Ectodermal cell (in vitro differentiated cells): ENCODE results near the gene ATP5MG.
A peak's percentile ranks its signal among the peaks of the same experiment; 100 is the strongest.

Experiments used
- H3K27ac ChIP-seq: 2 replicates; pipeline ENCODE4 v1.7.0; 2013; ENCODE audit warnings: mild to moderate bottlenecking, low read depth, low read length; ENCODE audit not compliant: insufficient read depth, poor library complexity, severe bottlenecking
- H3K27me3 ChIP-seq: 2 replicates; pipeline ENCODE4 v1.7.0; 2013; ENCODE audit warnings: mild to moderate bottlenecking, low read length; ENCODE audit not compliant: insufficient read depth, control insufficient read depth, poor library complexity, severe bottlenecking
- H3K36me3 ChIP-seq: one replicate; pipeline ENCODE4 v1.7.0; 2013; ENCODE audit warnings: low read length; ENCODE audit not compliant: control insufficient read depth, insufficient read depth
- H3K4me1 ChIP-seq: one replicate; pipeline ENCODE4 v1.7.0; 2013; ENCODE audit warnings: low read length; ENCODE audit not compliant: control insufficient read depth, insufficient read depth
- H3K4me3 ChIP-seq: 2 replicates; pipeline ENCODE4 v1.7.0; 2013; ENCODE audit warnings: low read depth, low read length, control low read depth; ENCODE audit not compliant: insufficient read depth
- H3K9me3 ChIP-seq: 2 replicates; pipeline ENCODE4 v1.7.0; 2013; ENCODE audit warnings: mild to moderate bottlenecking, low read length, moderate library complexity; ENCODE audit not compliant: control insufficient read depth
- WGBS, 2 experiments: methylation state at CpG; one replicate each; pipeline ENCODE4 v1.1.7; 2013; ENCODE audit warnings: missing lambda C conversion rate in 2 of 2; 5-methylcytosine and 5-hydroxymethylcytosine counted together

Gene ATP5MG

DNA sequence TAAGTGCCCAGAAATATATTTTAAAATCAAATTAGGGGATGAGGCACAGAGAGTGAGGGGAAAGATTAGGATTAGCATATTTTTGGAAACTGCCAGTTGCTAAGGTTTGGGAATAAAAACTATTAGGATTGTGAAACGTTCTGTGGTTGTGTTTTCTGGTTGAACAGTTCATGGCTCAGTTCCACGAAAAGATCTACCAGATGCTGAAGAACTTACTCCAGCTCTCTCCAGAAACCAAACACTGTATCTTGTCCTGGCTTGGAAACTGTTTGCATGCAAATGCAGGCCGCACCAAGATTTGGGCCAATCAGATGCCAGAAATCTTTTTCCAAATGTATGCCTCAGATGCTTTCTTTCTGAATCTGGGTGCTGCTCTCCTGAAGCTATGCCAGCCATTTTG is 26.7 kb upstream of the ATP5MG start:
- Histone ChIP-seq H3K36me3 (peaks cover 24% of the 10 kb centered on the region), H3K9me3 (no peaks in the 10 kb centered on the region), H3K4me3 (no peak overlapping the region), H3K27ac (no peak overlapping the region), H3K4me1 (no peaks in the 10 kb centered on the region), H3K27me3 (no peaks in the 10 kb centered on the region)
- 90 to 92% methylated on average over 3 of the region's 3 CpGs for WGBS, 2 experiments

DNA sequence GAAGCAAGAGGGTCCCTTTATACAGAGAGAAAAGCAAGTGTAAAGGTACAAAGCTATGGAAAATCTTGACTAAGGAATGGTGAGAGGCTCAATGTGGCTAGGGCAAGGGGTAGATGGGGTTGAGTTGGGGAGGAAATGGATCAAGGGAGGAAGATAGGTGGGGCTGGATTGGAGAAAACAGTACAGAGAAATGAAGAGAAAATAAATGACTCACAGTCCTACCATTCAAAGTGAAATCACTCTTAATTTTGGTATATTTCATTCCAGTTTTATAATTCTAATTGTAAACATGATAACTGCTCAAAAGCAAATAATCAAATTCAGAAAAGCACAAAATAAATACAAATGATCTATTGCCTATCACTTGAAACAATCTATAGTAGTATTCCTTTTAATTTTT is 25.4 kb upstream of the ATP5MG start:
- Histone ChIP-seq H3K4me3 (no peak overlapping the region), H3K27ac (no peak overlapping the region), H3K9me3 (no peaks in the 10 kb centered on the region), H3K36me3 (peaks cover 25% of the 10 kb centered on the region), H3K27me3 (no peaks in the 10 kb centered on the region), H3K4me1 (no peaks in the 10 kb centered on the region)

DNA sequence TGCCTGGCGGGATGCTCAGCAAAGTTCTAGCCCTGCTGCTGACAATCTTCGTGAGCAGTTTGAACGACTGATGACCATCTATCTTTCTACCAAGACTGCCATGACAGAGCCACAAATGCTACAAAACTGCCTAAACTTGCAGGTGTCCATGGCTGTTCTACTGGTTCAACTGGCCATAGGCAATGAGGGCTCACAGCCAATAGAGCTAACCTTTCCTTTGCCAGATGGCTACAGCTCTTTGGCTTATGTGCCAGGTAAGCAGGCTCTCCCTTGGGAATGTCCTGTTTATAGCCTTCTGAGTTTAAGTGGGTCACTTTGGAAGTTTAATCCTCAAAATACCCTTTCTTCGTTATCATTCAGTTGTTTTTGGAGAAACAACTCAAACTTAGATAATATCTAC is 21.9 kb upstream of the ATP5MG start:
- WGBS, 2 experiments: 93 to 94% methylated on average over 3 to 4 of the region's 4 CpGs
- no peak overlapping the region for H3K4me3 ChIP-seq
- H3K36me3 ChIP-seq: peaks cover 22% of the 10 kb centered on the region
- no peaks in the 10 kb centered on the region for H3K27me3 ChIP-seq
- no peaks in the 10 kb centered on the region for H3K9me3 ChIP-seq
- H3K27ac ChIP-seq: no peak overlapping the region
- no peaks in the 10 kb centered on the region for H3K4me1 ChIP-seq

DNA sequence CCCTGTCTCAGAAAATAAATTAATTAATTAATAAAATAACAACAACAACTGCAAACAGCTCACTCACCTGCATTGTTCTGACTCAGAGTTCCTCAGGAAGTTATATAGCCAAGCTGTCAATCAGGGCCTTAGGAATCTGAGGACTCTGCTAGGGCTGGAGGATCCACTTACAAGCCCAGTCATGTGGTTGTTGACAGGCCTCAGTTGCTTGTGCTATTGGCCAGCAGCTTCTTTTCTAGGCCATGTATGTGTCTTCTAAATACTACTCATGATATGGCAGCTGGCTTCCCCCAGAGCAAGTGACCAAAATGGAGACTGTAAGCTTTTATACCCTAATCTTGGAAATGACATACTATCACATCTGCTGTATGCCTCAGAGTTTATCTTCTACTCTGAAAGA is 20.8 kb upstream of the ATP5MG start:
- Histone ChIP-seq H3K4me3 (no peak overlapping the region), H3K36me3 (peaks cover 31% of the 10 kb centered on the region), H3K27me3 (no peaks in the 10 kb centered on the region), H3K4me1 (no peaks in the 10 kb centered on the region), H3K27ac (no peak overlapping the region), H3K9me3 (no peaks in the 10 kb centered on the region)

DNA sequence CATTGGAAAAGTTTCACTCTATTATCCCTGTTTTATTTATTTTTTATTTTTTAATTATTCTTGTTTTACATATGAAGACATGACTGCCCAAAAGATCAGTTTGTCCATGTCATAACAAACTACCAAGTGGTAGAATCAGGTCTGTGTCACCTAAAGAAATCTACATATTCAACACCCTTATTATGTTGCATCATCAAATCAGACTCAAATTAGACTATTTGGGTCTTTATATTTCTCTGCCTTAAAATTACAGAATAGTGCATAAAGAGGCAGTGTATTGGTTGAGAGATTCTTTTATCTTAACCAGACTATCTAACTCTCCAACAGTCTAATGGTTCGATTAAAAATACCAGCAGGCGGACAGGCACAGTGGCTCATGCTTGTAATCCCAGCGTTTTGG is 18.5 kb upstream of the ATP5MG start:
- Histone ChIP-seq H3K4me1 (no peaks in the 10 kb centered on the region), H3K36me3 (peaks cover 50% of the 10 kb centered on the region), H3K4me3 (no peak overlapping the region), H3K9me3 (no peaks in the 10 kb centered on the region), H3K27ac (no peak overlapping the region), H3K27me3 (no peaks in the 10 kb centered on the region)
- WGBS, 2 experiments: 95 to 96% methylated on average over 3 of the region's 3 CpGs

DNA sequence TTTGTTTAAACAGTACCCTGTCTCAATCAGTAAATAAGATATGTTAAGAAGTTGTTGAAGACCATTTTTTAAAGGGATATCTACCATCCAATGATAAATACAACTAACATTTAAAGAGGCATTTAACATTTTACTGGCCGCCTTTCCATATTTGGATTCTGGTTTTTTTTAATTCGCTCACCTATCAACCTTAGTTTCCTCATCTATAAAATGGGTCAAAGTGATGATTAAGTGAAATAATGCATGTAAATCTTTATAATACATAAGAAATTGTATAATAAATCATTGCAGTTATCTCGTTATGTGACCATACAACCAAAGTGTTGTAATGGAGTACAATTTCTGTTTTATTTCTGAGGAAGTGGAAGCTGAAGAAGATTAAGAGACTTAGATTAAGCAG is 17.7 kb upstream of the ATP5MG start:
- Histone ChIP-seq H3K27me3 (no peaks in the 10 kb centered on the region), H3K27ac (no peak overlapping the region), H3K36me3 (peaks cover 50% of the 10 kb centered on the region), H3K4me3 (no peak overlapping the region), H3K9me3 (no peaks in the 10 kb centered on the region), H3K4me1 (no peaks in the 10 kb centered on the region)
- WGBS, 2 experiments: 95 to 100% methylated on average over 2 of the region's 3 CpGs

DNA sequence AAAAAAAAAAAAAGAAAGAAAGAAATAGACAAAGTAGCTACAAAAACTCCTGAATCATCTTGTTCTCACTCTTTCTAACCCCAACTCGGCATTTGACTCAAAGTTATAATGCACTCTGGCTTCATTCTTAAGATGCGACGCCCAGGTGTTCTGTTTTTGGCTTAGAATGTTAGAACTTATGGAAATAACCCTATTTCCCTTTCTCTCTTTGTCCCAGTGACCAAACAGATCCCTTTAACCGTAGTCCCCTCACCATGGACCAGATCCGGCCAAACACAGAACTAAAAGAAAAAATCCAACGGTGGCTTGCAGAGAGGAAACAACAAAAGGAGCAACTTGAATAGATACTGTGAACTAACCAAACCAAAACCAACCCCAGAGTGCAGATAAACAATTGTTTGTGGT is 5.3 kb upstream of the ATP5MG start:
- WGBS, 2 experiments: 91 to 95% methylated on average over 6 of the region's 6 CpGs
- Histone ChIP-seq H3K4me3 (no peak overlapping the region), H3K4me1 (no peaks in the 10 kb centered on the region), H3K36me3 (peaks cover 10% of the 10 kb centered on the region), H3K27me3 (no peaks in the 10 kb centered on the region), H3K27ac (no peak overlapping the region), H3K9me3 (no peaks in the 10 kb centered on the region)

DNA sequence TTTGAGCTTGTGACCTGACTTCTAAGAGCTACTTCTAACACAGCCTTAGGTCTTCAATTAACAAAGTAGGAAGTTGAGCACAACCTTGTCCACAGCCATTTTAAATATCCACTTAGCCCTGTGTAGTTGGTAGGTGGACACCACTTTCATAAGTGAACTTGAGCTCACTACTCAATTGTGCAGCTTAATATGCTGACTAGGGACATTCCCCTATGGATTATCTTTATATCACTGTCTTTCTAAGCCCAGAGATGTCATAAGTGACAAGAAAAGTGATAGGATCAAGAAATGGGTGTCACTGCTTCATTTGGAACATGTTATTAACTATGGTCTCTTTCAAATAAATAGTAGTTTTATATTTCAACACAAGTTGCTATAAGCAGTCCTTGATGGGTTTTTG is 4.0 kb upstream of the ATP5MG start:
- Histone ChIP-seq H3K4me3 (no peak overlapping the region), H3K4me1 (no peaks in the 10 kb centered on the region), H3K36me3 (peaks cover 10% of the 10 kb centered on the region), H3K9me3 (no peaks in the 10 kb centered on the region), H3K27me3 (no peaks in the 10 kb centered on the region), H3K27ac (no peak overlapping the region)

DNA sequence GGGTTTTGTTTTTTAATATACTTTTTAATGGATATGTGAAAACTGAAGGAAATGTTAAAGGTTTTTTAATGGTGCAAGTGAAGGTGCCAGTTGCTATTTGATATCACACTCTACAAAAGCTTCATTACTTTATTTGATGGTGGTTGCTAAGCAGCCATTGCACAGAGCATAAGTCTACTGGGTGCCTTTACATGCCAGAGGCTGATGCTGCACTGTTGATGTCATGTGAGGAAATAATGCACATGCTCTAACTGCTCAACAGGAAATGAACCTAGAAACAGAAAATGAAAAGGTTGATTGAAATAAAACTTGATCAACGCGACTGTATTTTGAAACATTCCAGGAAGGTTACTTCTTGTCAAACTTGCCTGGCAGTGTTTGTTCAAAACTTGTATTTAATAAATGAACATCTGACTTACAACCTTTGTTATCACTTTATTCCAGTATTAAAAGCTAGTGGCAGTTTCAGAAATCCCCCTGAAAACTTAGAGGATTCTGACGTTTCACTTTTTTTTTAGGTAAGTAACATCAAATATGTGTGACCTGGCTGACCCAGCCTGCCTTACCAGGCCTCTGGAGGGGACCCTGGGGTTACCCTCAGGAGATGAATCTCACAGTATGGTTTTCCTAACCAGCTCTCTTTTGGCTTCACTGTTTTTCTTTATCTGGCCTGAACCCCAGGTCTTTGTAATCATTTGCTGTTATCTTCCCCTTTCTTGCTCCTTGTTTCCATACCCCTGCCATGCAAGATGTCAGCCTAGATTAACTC is 2.4 kb upstream of the ATP5MG start:
- no peak overlapping the region for H3K4me3 ChIP-seq
- no peak overlapping the region for H3K27ac ChIP-seq
- WGBS, 2 experiments: 89 to 97% methylated on average over 3 of the region's 3 CpGs
- no peaks in the 10 kb centered on the region for H3K4me1 ChIP-seq
- H3K9me3 ChIP-seq: no peaks in the 10 kb centered on the region
- peaks cover 10% of the 10 kb centered on the region for H3K36me3 ChIP-seq
- H3K27me3 ChIP-seq: no peaks in the 10 kb centered on the region

DNA sequence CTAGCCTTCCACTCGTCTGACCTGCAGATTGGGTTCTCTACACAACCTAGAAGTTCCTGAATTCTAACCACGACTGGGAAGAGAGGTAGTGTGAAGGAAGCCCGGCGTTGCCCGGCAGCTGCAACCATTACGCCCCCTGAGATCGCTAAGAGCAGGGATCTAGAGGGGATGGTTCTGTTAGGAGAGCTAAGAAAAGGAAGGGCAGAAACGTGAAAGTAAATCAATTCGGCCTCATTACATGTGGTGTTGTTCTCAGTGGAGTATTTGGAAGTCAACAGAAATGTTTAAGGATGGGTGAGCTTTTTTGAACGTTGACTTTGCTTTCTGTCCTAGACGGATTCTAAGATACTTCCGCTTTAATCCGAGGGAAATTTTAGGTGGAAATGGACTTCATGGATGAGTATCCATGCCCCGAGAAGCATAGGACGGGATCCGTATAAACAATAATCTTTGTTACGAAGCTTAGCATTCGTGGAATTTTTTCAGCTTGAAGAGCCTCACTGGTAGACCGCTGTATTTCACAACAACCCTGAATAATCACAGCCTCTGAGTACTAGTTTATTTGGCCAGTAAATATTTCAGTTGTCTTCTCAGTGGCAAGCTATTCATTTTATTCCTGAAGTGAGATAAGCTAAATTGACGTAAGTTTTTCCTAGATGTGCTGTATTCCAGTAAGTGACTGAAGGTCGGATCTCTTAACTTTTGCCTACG is 629 bp downstream of the ATP5MG start:
- no peak overlapping the region for H3K27ac ChIP-seq
- WGBS, 2 experiments: 8 to 9% methylated on average over 22 of the region's 22 CpGs

More for the DNA sequence above, 629 bp downstream of the ATP5MG start:
- Histone ChIP-seq H3K36me3 (peaks cover 9% of the 10 kb centered on the region), H3K9me3 (no peaks in the 10 kb centered on the region), H3K4me3 (peak overlapping the region; percentile 83), H3K27me3 (no peaks in the 10 kb centered on the region), H3K4me1 (no peaks in the 10 kb centered on the region)
